NCI-H1048 (cell line): ENCODE results near the gene ZNF346.

Experiments
- DNase-seq: peaks from one replicate; lab custom pipeline; 2025; lab: John Stamatoyannopoulos, UW

The ZNF346 gene

GRCh38 chr5:177123789-177124485 lies 101.4 kb downstream of the ZNF346 start:
- no peak for DNase-seq

GRCh38 chr5:177124486-177124991 lies 102.0 kb downstream of the ZNF346 start:
- DNase-seq: no peak

DNA sequence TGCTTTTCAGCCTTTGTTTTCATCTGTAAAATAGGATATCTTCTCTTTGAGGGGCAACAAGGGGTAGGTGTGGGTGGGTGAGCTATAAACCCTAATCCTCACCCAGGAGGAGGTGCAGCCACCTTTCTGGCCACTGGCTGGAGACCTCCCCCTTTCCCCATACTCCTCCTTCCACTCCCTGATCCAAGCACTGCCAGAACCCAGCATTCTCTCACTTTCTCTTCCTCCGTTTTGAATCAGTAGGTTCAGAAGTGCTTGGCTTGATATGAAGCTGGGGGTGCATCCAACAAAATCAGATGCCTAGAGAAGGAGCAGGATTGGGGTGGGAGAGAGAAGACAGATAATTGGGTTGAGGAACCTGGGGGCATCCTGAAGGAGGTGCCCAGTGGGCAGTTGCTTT lies 104.3 kb downstream of the ZNF346 start:
- DNase-seq: no peak

DNA sequence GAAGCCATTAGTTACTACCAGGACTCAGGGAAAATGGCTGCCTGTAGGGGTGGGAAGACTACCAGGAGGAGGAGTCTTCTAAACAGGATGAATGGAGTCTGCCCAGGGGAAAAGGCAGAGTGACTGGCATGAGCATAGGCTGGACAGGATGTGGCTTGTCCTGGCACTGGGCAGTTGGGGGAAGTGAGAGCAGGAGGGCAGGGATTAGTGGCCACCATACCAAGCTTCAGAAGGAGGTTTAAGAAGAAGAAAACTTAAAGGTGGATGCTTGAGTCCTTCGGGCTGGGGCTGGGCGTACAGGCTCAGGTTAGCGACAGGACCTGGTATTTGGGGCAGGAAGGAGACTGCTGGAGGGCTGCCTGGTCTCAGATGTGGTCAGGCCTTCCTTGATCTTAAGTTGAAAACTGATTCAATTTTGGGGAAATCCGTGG lies 106.1 kb downstream of the ZNF346 start:
- DNase-seq: no peak

- DNase-seq: no peak
Observed at GRCh38 chr5:177130211-177131018, 107.9 kb downstream of the ZNF346 start.
